HCT116 (cell line): ENCODE data around the gene PARP9. TPM values are rescaled to one million over a fixed set of nuclear protein-coding genes. Genes with fewer than 3 reads are reported as not detected.
A peak's percentile ranks its signal among the peaks of the same experiment; 100 is the strongest.

Source experiments
- ATAC-seq: fragments of 200-7000 bp; cut with Tn5 transposase; 2 replicates; pipeline ENCODE4 v1.9.1; 2020; ENCODE audit warnings: mild to moderate bottlenecking, moderate library complexity
- BruUV-seq: library from RNA; stranded (reverse); fragments of 400-500 nt; replicated peaks from 2 replicates; lab custom pipeline; 2021; lab: Mats Ljungman, UMichigan
- CTCF ChIA-PET: fragments of 300-600 bp; sonication (Branson Sonifier 250); formaldehyde crosslinking; loops from one replicate; lab custom pipeline; 2021; ENCODE audit warnings: antibody characterized with exemption; lab: Charles Lee
- POLR2A ChIA-PET: fragments of 300-600, 350-600 bp; sonication (Branson Sonifier 250); formaldehyde crosslinking; loops from one replicate; lab custom pipeline; 2021; ENCODE audit warnings: antibody characterized with exemption; lab: Charles Lee
- RAD21 ChIA-PET, 2 experiments: fragments of 300-600 bp; sonication (Branson Sonifier 250); formaldehyde crosslinking; loops; one replicate each; lab custom pipeline; 2023; ENCODE audit warnings: low total read pairs in 2 of 2; ENCODE audit not compliant: uncharacterized antibody in 2 of 2, unreplicated experiment in 2 of 2, low non-redundant PET in 1 of 2; lab: Charles Lee
- DNase-seq: peaks from one replicate; pipeline ENCODE4 v3.0.0-alpha.2; 2010; ENCODE audit warnings: low read depth, low spot score
- H2AFZ ChIP-seq: fragments of 200-600 bp; shearing (Covaris generic), sonication (generic); 2 replicates; pipeline ENCODE4 v1.6.1; 2017; ENCODE audit warnings: low read depth, mixed run types, mixed read lengths, antibody characterized with exemption, low read length; ENCODE audit not compliant: poor library complexity, severe bottlenecking
- H3K27ac ChIP-seq: 2 replicates; pipeline ENCODE4 v1.5.1; 2012; ENCODE audit warnings: low read depth, low read length
- H3K27me3 ChIP-seq: fragments of 200-600 bp; sonication (generic); 2 replicates; pipeline ENCODE4 v1.6.1; 2016; ENCODE audit warnings: mixed run types, low read length, mixed read lengths; ENCODE audit not compliant: insufficient read depth
- H3K36me3 ChIP-seq, 2 experiments: fragments of 200-500 bp in 1 of 2; fragments of 200-600 bp in 1 of 2; sonication (Bioruptor generic) in 1 of 2; sonication (generic) in 1 of 2; 2 replicates each; pipeline versions ENCODE4 v1.5.1 to v1.6.1; 2014 to 2016; ENCODE audit warnings: low read length in 2 of 2, inconsistent platforms in 1 of 2, mixed read lengths in 1 of 2, mixed run types in 1 of 2; ENCODE audit not compliant: insufficient read depth in 2 of 2, control insufficient read depth in 1 of 2
- H3K4me1 ChIP-seq, 2 experiments: fragments of 200-600 bp in 1 of 2; sonication (generic) in 1 of 2; 2 replicates each; pipeline versions ENCODE4 v1.5.1 to v1.6.1; 2012 to 2017; ENCODE audit warnings: low read length in 2 of 2, inconsistent platforms in 1 of 2, mild to moderate bottlenecking in 1 of 2, mixed read lengths in 1 of 2, mixed run types in 1 of 2, moderate library complexity in 1 of 2; ENCODE audit not compliant: insufficient read depth in 2 of 2, control insufficient read depth in 1 of 2
- H3K4me2 ChIP-seq: fragments of 200-600 bp; sonication (generic); 2 replicates; pipeline ENCODE4 v1.6.1; 2017; ENCODE audit warnings: mixed run types, low read length, mixed read lengths
- H3K4me3 ChIP-seq, 2 experiments: fragments of 200-600 bp in 1 of 2; sonication (generic) in 1 of 2; replicated peaks in 1 of 2; 2 replicates each; pipeline ENCODE4 v1.5.1; 2011 to 2016; ENCODE audit warnings: low read length in 2 of 2, control low read depth in 1 of 2, low read depth in 1 of 2, mild to moderate bottlenecking in 1 of 2, mixed read lengths in 1 of 2, mixed run types in 1 of 2
- H3K79me2 ChIP-seq: fragments of 200-600 bp; sonication (generic); 2 replicates; pipeline ENCODE4 v1.6.1; 2017; ENCODE audit warnings: mild to moderate bottlenecking, mixed run types, low read length, moderate library complexity, mixed read lengths; ENCODE audit not compliant: insufficient read depth
- H3K9ac ChIP-seq: fragments of 200-600 bp; sonication (generic); 2 replicates; pipeline ENCODE4 v1.6.1; 2016; ENCODE audit warnings: low read length, mixed read lengths
- H3K9me2 ChIP-seq: fragments of 200-600 bp; sonication (generic), shearing (Covaris generic); 2 replicates; pipeline ENCODE4 v1.6.1; 2017; ENCODE audit warnings: mixed run types, mild to moderate bottlenecking, moderate library complexity; ENCODE audit not compliant: insufficient read depth
- H3K9me3 ChIP-seq, 2 experiments: fragments of 200-500 bp in 1 of 2; fragments of 200-600 bp in 1 of 2; sonication (Bioruptor generic) in 1 of 2; sonication (generic) in 1 of 2; 2 replicates each; pipeline ENCODE4 v1.6.1; 2014 to 2017; ENCODE audit warnings: low read length in 2 of 2, mixed read lengths in 2 of 2, inconsistent platforms in 1 of 2, low read depth in 1 of 2, mild to moderate bottlenecking in 1 of 2, mixed run types in 1 of 2, moderate library complexity in 1 of 2; ENCODE audit not compliant: control insufficient read depth in 1 of 2, insufficient read depth in 1 of 2
- H4K20me1 ChIP-seq: fragments of 200-600 bp; sonication (generic), shearing (Covaris generic); 2 replicates; pipeline ENCODE4 v1.6.1; 2017; ENCODE audit warnings: mixed run types, mild to moderate bottlenecking, moderate library complexity; ENCODE audit not compliant: insufficient read depth
- ATF3 ChIP-seq: IDR thresholded peaks from 2 replicates; pipeline ENCODE4 v1.6.1; 2012
- CBX3 ChIP-seq: IDR thresholded peaks from 2 replicates; pipeline ENCODE4 v1.6.1; 2012; ENCODE audit warnings: low read depth
- CEBPB ChIP-seq: IDR thresholded peaks from 2 replicates; pipeline ENCODE4 v1.6.1; 2012; ENCODE audit warnings: low read depth
- EGR1 ChIP-seq: IDR thresholded peaks from 2 replicates; pipeline ENCODE4 v1.6.1; 2012; ENCODE audit warnings: low read depth
- ELF1 ChIP-seq: IDR thresholded peaks from 2 replicates; pipeline ENCODE4 v1.6.1; 2012; ENCODE audit warnings: low read depth, borderline replicate concordance
- EZH2 ChIP-seq: fragments of 200-600 bp; sonication (generic); IDR thresholded peaks from 2 replicates; pipeline ENCODE4 v1.6.1; 2017; ENCODE audit warnings: antibody characterized with exemption, mixed run types
- JUND ChIP-seq: IDR thresholded peaks from 2 replicates; pipeline ENCODE4 v1.6.1; 2012
- MAX ChIP-seq: IDR thresholded peaks from 2 replicates; pipeline ENCODE4 v1.6.1; 2012
- POLR2A ChIP-seq: IDR thresholded peaks from 2 replicates; pipeline ENCODE4 v1.7.0; 2011; ENCODE audit warnings: borderline replicate concordance; ENCODE audit not compliant: insufficient read depth, insufficient read length; ENCODE audit errors: extremely low read depth
- POLR2AphosphoS5 ChIP-seq: IDR thresholded peaks from 2 replicates; pipeline ENCODE4 v1.6.1; 2011; ENCODE audit warnings: mild to moderate bottlenecking, low read depth, low read length, moderate library complexity
- RAD21 ChIP-seq: IDR thresholded peaks from 2 replicates; pipeline ENCODE4 v1.6.1; 2012; ENCODE audit warnings: low read depth, mild to moderate bottlenecking
- REST ChIP-seq: IDR thresholded peaks from 2 replicates; pipeline ENCODE4 v1.6.1; 2012; ENCODE audit warnings: low read depth
- SIN3A ChIP-seq: IDR thresholded peaks from 2 replicates; pipeline ENCODE4 v1.6.1; 2012; ENCODE audit warnings: low read depth
- SP1 ChIP-seq: IDR thresholded peaks from 2 replicates; pipeline ENCODE4 v1.6.1; 2012; ENCODE audit warnings: low read depth
- SRF ChIP-seq: IDR thresholded peaks from 2 replicates; pipeline ENCODE4 v1.6.1; 2012; ENCODE audit warnings: low read depth
- YY1 ChIP-seq: IDR thresholded peaks from 2 replicates; pipeline ENCODE4 v1.6.1; 2011; ENCODE audit warnings: low read length, low read depth, moderate library complexity, mild to moderate bottlenecking; ENCODE audit not compliant: insufficient replicate concordance; ENCODE audit errors: extremely low read depth
- ZBTB33 ChIP-seq: IDR thresholded peaks from 2 replicates; pipeline ENCODE4 v1.6.1; 2011; ENCODE audit warnings: mild to moderate bottlenecking, low read length, moderate library complexity; ENCODE audit not compliant: insufficient replicate concordance; ENCODE audit errors: extremely low read depth
- intact Hi-C: fragments of 100-400 bp; cut with micrococcal nuclease; formaldehyde crosslinking; loops from 2 replicates; pipeline ENCODE4 v1.10.0; 2022
- total RNA-seq: library from RNA; stranded (reverse); gene quantifications from one replicate; pipeline ENCODE4 v1.2.1, GENCODE V29; 2021; ENCODE audit not compliant: unreplicated experiment

PARP9 gene
- total RNA-seq, 1 experiment from 2014 or later, result 9.5 TPM

GRCh38 chr3:122519693-122520092 is 44.4 kb downstream of the PARP9 start:
- no peaks in the 10 kb centered on the region for H3K9me3 ChIP-seq
- no peak overlapping the region for H3K9ac ChIP-seq
- CTCF ChIA-PET, result no interaction called here
- TF ChIP-seq POLR2AphosphoS5 (no peak), EZH2 (no peak), EGR1 (no peak), CEBPB (0 out of 2 replicates have a peak, but pooled peaks have one; percentile 20), YY1 (no peak), SP1 (no peak), ELF1 (no peak)
- TF ChIP-seq, all 23 proteins: peak for 1
- Histone ChIP-seq H3K9me2 (no peaks in the 10 kb centered on the region), H3K27me3 (no peaks in the 10 kb centered on the region), H3K27ac (no peak overlapping the region), H3K79me2 (no peaks in the 10 kb centered on the region), H3K36me3 (no peaks in the 10 kb centered on the region), H4K20me1 (no peaks in the 10 kb centered on the region), H3K4me1 (peaks cover 0 to 4% of the 10 kb centered on the region in 2 experiments; a peak in 1 of 4 replicates), H3K4me2 (no peak overlapping the region), H3K4me3 (no peak overlapping the region), H2AFZ (no peak overlapping the region)
- intact Hi-C loops, result no loop called here
- ATAC-seq, result no peak
- RAD21 ChIA-PET, result no interaction called here
- BruUV-seq, result no TSS peak
- no peak for DNase-seq
- POLR2A ChIA-PET, result no interaction called here

- Histone ChIP-seq H3K27me3 (no peaks in the 10 kb centered on the region), H3K9me2 (no peaks in the 10 kb centered on the region), H3K4me2 (no peak overlapping the region), H3K9ac (no peak overlapping the region), H3K79me2 (peaks cover 22% of the 10 kb centered on the region), H3K36me3 (no peaks in the 10 kb centered on the region), H3K4me3 (no peak overlapping the region), H4K20me1 (peaks cover 21% of the 10 kb centered on the region; the same call in 1 of the 2 replicates), H3K27ac (no peak overlapping the region), H2AFZ (peak overlapping the region; percentile 38), H3K4me1 (peaks cover 6 to 14% of the 10 kb centered on the region in 2 experiments; a peak in 3 of 4 replicates), H3K9me3 (no peaks in the 10 kb centered on the region)
- no peak for ATAC-seq
- RAD21 ChIA-PET, result no interaction called here
- CTCF ChIA-PET, result no interaction called here
- POLR2A ChIA-PET, result no interaction called here
- no TSS peak for BruUV-seq
- DNase-seq, result no peak
- intact Hi-C loops, result no loop called here
- TF ChIP-seq POLR2A (no peak), RAD21 (no peak), MAX (no peak), ZBTB33 (no peak), JUND (no peak), SIN3A (no peak), SRF (no peak), ATF3 (no peak), EZH2 (no peak), REST (no peak), ELF1 (no peak), CBX3 (no peak)
Measured at GRCh38 chr3:122516846-122517360, 47.2 kb downstream of the PARP9 start.
